Choroid plexus epithelial cell (primary cell): ENCODE data around the gene GXYLT2.

Experiments used
- DNase-seq: peaks from one replicate; pipeline ENCODE4 v3.0.0-alpha.2; 2010; ENCODE audit warnings: low read depth
- H3K4me3 ChIP-seq: 2 replicates; pipeline ENCODE4 v1.5.1; 2011; ENCODE audit warnings: low read depth, mild to moderate bottlenecking, control low read depth, low read length, moderate library complexity
- CTCF ChIP-seq: conservative IDR thresholded peaks from 2 replicates; pipeline ENCODE4 v1.5.1; 2011; ENCODE audit warnings: low read depth, mild to moderate bottlenecking, control low read depth, inconsistent platforms, low read length, moderate library complexity

Gene GXYLT2

GRCh38 chr3:72887705-72888545 lies at the start of gene GXYLT2:
TSS of gene GXYLT2 (plus strand) at chr3:72888046. CDS start at chr3:72888234, 188 bp downstream.
- H3K4me3 ChIP-seq: peak within 1 kb of the TSS; percentile 72
- no peak for TF ChIP-seq CTCF
- peak; percentile 84 for DNase-seq

GRCh38 chr3:72839057-72839456 lies 48.8 kb upstream of the GXYLT2 start:
- DNase-seq: no peak
- H3K4me3 ChIP-seq: no peak overlapping the region
- no peak for TF ChIP-seq CTCF

GRCh38 chr3:72844436-72844993 lies 43.3 kb upstream of the GXYLT2 start:
- peak; percentile 29 for DNase-seq

GRCh38 chr3:72846166-72846565 lies 41.7 kb upstream of the GXYLT2 start:
- no peak overlapping the region for H3K4me3 ChIP-seq
- no peak for DNase-seq
- no peak for TF ChIP-seq CTCF

More at GRCh38 chr3:72844436-72844993, 43.3 kb upstream of the GXYLT2 start:
- H3K4me3 ChIP-seq: no peak overlapping the region
- no peak for TF ChIP-seq CTCF

- peak overlapping the region; percentile 95 for H3K4me3 ChIP-seq
- no peak for DNase-seq
- no peak for TF ChIP-seq CTCF
These were observed 40.6 kb upstream of the GXYLT2 start for GRCh38 chr3:72847282-72847681.

- no peak for TF ChIP-seq CTCF
- DNase-seq: peak; percentile 95
- peak within 1 kb of the TSS; percentile 95 for H3K4me3 ChIP-seq
These were observed 39.8 kb upstream of the GXYLT2 start, which contains the start of gene SHQ1 for GRCh38 chr3:72847751-72848702. TSS of gene SHQ1 (minus strand) at chr3:72848445. CDS start at chr3:72848340, 105 bp downstream.
